Trophoblast cell (in vitro differentiated cells and primary cell): ENCODE results near the gene KMT2C.

Source experiments
- DNase-seq, 2 donors: peaks; one replicate each; pipeline ENCODE4 v3.0.0-alpha.2; 2016
- H2AFZ ChIP-seq: 2 replicates; pipeline ENCODE4 v1.6.1; 2013; ENCODE audit warnings: low read length, moderate library complexity, mild to moderate bottlenecking; ENCODE audit not compliant: insufficient read depth, poor library complexity
- H2AK5ac ChIP-seq: 2 replicates; pipeline ENCODE4 v1.6.1; 2013; ENCODE audit warnings: mild to moderate bottlenecking, low read length
- H2BK120ac ChIP-seq: 2 replicates; pipeline ENCODE4 v1.6.1; 2013; ENCODE audit warnings: low read length, mild to moderate bottlenecking, moderate library complexity; ENCODE audit not compliant: insufficient read depth, poor library complexity
- H2BK12ac ChIP-seq: 2 replicates; pipeline ENCODE4 v1.6.1; 2013; ENCODE audit warnings: mild to moderate bottlenecking, low read length, moderate library complexity
- H2BK5ac ChIP-seq: 2 replicates; pipeline ENCODE4 v1.6.1; 2013; ENCODE audit warnings: low read length, low read depth, moderate library complexity, mild to moderate bottlenecking; ENCODE audit not compliant: poor library complexity
- H3K14ac ChIP-seq: 2 replicates; pipeline ENCODE4 v1.6.1; 2013; ENCODE audit warnings: mild to moderate bottlenecking, low read length
- H3K18ac ChIP-seq: 2 replicates; pipeline ENCODE4 v1.6.1; 2013; ENCODE audit warnings: mild to moderate bottlenecking, low read length
- H3K23ac ChIP-seq: 2 replicates; pipeline ENCODE4 v1.6.1; 2013; ENCODE audit warnings: low read length
- H3K27ac ChIP-seq: 2 replicates; pipeline ENCODE4 v1.5.1; 2013; ENCODE audit warnings: low read depth, mild to moderate bottlenecking, inconsistent platforms, low read length, moderate library complexity
- H3K27me3 ChIP-seq: 2 replicates; pipeline ENCODE4 v1.6.1; 2013; ENCODE audit warnings: inconsistent platforms, mild to moderate bottlenecking, low read length, moderate library complexity; ENCODE audit not compliant: insufficient read depth
- H3K36me3 ChIP-seq, 2 experiments: 1 replicate in 1 of 2; 2 replicates in 1 of 2; pipeline ENCODE4 v1.6.1; 2013; ENCODE audit warnings: low read length in 2 of 2, mild to moderate bottlenecking in 2 of 2, moderate library complexity in 1 of 2; ENCODE audit not compliant: insufficient read depth in 2 of 2, control insufficient read depth in 1 of 2
- H3K4ac ChIP-seq: 2 replicates; pipeline ENCODE4 v1.6.1; 2013; ENCODE audit warnings: low read depth, mild to moderate bottlenecking, low read length, moderate library complexity
- H3K4me1 ChIP-seq, 2 experiments: 1 replicate in 1 of 2; 2 replicates in 1 of 2; pipeline ENCODE4 v1.6.1; 2013; ENCODE audit warnings: low read length in 2 of 2, mild to moderate bottlenecking in 2 of 2, moderate library complexity in 1 of 2; ENCODE audit not compliant: insufficient read depth in 2 of 2, control insufficient read depth in 1 of 2
- H3K4me2 ChIP-seq: 2 replicates; pipeline ENCODE4 v1.6.1; 2013; ENCODE audit warnings: inconsistent platforms, mild to moderate bottlenecking, low read length, moderate library complexity
- H3K4me3 ChIP-seq: 2 replicates; pipeline ENCODE4 v1.5.1; 2013; ENCODE audit warnings: mild to moderate bottlenecking, low read depth, low read length, inconsistent platforms
- H3K79me1 ChIP-seq: one replicate; pipeline ENCODE4 v1.6.1; 2013; ENCODE audit warnings: low read length
- H3K79me2 ChIP-seq: 2 replicates; pipeline ENCODE4 v1.6.1; 2013; ENCODE audit warnings: low read length, mild to moderate bottlenecking; ENCODE audit not compliant: control insufficient read depth, insufficient read depth, poor library complexity
- H3K9ac ChIP-seq: 2 replicates; pipeline ENCODE4 v1.6.1; 2013; ENCODE audit warnings: mild to moderate bottlenecking, low read length
- H3K9me3 ChIP-seq: 2 replicates; pipeline ENCODE4 v1.6.1; 2013; ENCODE audit warnings: low read depth, mild to moderate bottlenecking, control low read depth, inconsistent platforms, low read length; ENCODE audit not compliant: insufficient read depth
- H4K12ac ChIP-seq: 2 replicates; pipeline ENCODE4 v1.6.1; 2013; ENCODE audit warnings: low read depth, mild to moderate bottlenecking, low read length, moderate library complexity
- H4K8ac ChIP-seq: 2 replicates; pipeline ENCODE4 v1.6.1; 2013; ENCODE audit warnings: low read depth, mild to moderate bottlenecking, low read length, moderate library complexity
- H4K91ac ChIP-seq: one replicate; pipeline ENCODE4 v1.6.1; 2013; ENCODE audit warnings: low read depth, mild to moderate bottlenecking, low read length, moderate library complexity
- WGBS: extraction: QIAGEN DNeasy Blood & Tissue Kit; methylation state at CpG from one replicate; pipeline ENCODE4 v1.1.7; 2013; ENCODE audit warnings: missing lambda C conversion rate; ENCODE audit not compliant: insufficient read length, insufficient coverage; ENCODE audit errors: extremely low coverage; 5-methylcytosine and 5-hydroxymethylcytosine counted together

Gene KMT2C

GRCh38 chr7:152122540-152122939 is 313.3 kb downstream of the KMT2C start:
- Histone ChIP-seq H3K4me1 (no peaks in the 10 kb centered on the region), H2AK5ac (no peak overlapping the region), H3K23ac (no peak overlapping the region), H3K79me1 (no peaks in the 10 kb centered on the region), H4K91ac (no peak overlapping the region), H3K4me2 (no peak overlapping the region), H3K27ac (no peak overlapping the region), H3K18ac (no peak overlapping the region), H3K9me3 (peaks cover 8% of the 10 kb centered on the region), H3K4me3 (no peak overlapping the region), H3K79me2 (no peaks in the 10 kb centered on the region), H3K27me3 (no peaks in the 10 kb centered on the region), H4K8ac (no peak overlapping the region), H3K36me3 (peaks cover 31 to 53% of the 10 kb centered on the region in 2 experiments), H2BK12ac (no peak overlapping the region), H3K9ac (no peak overlapping the region), H4K12ac (no peak overlapping the region), H2BK5ac (no peak overlapping the region), H2BK120ac (no peak overlapping the region), H2AFZ (no peak overlapping the region), H3K4ac (no peak overlapping the region), H3K14ac (no peak overlapping the region)
- DNase-seq, result no peak
- no CpG with 5 or more reads among the region's 1 CpG for WGBS

GRCh38 chr7:152121432-152121831 is 314.4 kb downstream of the KMT2C start:
- no peak overlapping the region for H2AFZ ChIP-seq
- H2AK5ac ChIP-seq, result no peak overlapping the region
- no peak overlapping the region for H2BK12ac ChIP-seq
- WGBS, result no CpG with 5 or more reads among the region's 9 CpGs
- H3K4me1 ChIP-seq, result no peaks in the 10 kb centered on the region
- H3K4me2 ChIP-seq, result no peak overlapping the region
- H4K8ac ChIP-seq, result no peak overlapping the region
- no peak overlapping the region for H4K91ac ChIP-seq
- no peak overlapping the region for H3K4me3 ChIP-seq
- no peaks in the 10 kb centered on the region for H3K79me2 ChIP-seq
- peaks cover 27 to 50% of the 10 kb centered on the region in 2 experiments for H3K36me3 ChIP-seq
- H2BK5ac ChIP-seq, result no peak overlapping the region
- H3K14ac ChIP-seq, result no peak overlapping the region
- no peak overlapping the region for H2BK120ac ChIP-seq
- DNase-seq, result no peak
- no peak overlapping the region for H3K18ac ChIP-seq
- H3K4ac ChIP-seq, result no peak overlapping the region
- H3K27me3 ChIP-seq, result no peaks in the 10 kb centered on the region
- no peak overlapping the region for H3K23ac ChIP-seq
- no peaks in the 10 kb centered on the region for H3K79me1 ChIP-seq
- no peak overlapping the region for H3K9ac ChIP-seq
- H4K12ac ChIP-seq, result no peak overlapping the region
- H3K27ac ChIP-seq, result no peak overlapping the region
- H3K9me3 ChIP-seq, result peaks cover 2% of the 10 kb centered on the region

DNA sequence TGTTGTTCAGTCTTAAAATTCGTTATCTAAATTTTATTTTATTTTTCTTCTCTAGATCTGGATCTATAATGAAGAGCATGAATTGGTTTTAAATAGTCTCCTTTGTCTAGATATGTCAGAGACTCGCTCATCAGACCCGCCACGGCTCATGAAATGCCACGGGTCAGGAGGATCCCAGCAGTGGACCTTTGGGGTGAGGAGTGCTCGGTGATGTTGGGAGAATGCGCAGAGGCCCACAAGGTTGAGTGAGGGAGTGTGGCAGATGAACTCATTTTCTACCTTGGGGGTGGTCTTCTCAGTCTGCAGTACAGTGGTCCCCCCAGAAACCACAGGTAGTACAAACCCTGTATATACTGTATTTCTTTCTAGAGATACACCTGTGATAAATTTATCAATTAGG is 315.0 kb downstream of the KMT2C start:
- H3K36me3 ChIP-seq, result peaks cover 30 to 53% of the 10 kb centered on the region in 2 experiments
- peaks cover 2% of the 10 kb centered on the region for H3K9me3 ChIP-seq
- no peak overlapping the region for H4K8ac ChIP-seq
- no peak overlapping the region for H4K12ac ChIP-seq
- H4K91ac ChIP-seq, result no peak overlapping the region
- no peak overlapping the region for H2BK120ac ChIP-seq
- no peak for DNase-seq
- H3K18ac ChIP-seq, result no peak overlapping the region
- no peak overlapping the region for H2AK5ac ChIP-seq
- no peaks in the 10 kb centered on the region for H3K79me2 ChIP-seq
- H3K4me2 ChIP-seq, result no peak overlapping the region
- H3K79me1 ChIP-seq, result no peaks in the 10 kb centered on the region
- H3K4me1 ChIP-seq, result no peaks in the 10 kb centered on the region
- H3K14ac ChIP-seq, result no peak overlapping the region
- H2AFZ ChIP-seq, result no peak overlapping the region
- H3K27ac ChIP-seq, result no peak overlapping the region
- H3K4ac ChIP-seq, result no peak overlapping the region
- no peak overlapping the region for H2BK5ac ChIP-seq
- no peak overlapping the region for H3K9ac ChIP-seq
- no peaks in the 10 kb centered on the region for H3K27me3 ChIP-seq
- WGBS, result no CpG with 5 or more reads among the region's 7 CpGs
- H3K4me3 ChIP-seq, result no peak overlapping the region
- no peak overlapping the region for H3K23ac ChIP-seq
- H2BK12ac ChIP-seq, result no peak overlapping the region

GRCh38 chr7:152120210-152120609 is 315.6 kb downstream of the KMT2C start:
- no peak overlapping the region for H3K4me3 ChIP-seq
- no peak overlapping the region for H4K12ac ChIP-seq
- H3K79me2 ChIP-seq, result no peaks in the 10 kb centered on the region
- no peak overlapping the region for H4K8ac ChIP-seq
- DNase-seq, result no peak
- H3K23ac ChIP-seq, result no peak overlapping the region
- no peak overlapping the region for H2BK120ac ChIP-seq
- peaks cover 2% of the 10 kb centered on the region for H3K9me3 ChIP-seq
- peaks cover 30 to 53% of the 10 kb centered on the region in 2 experiments for H3K36me3 ChIP-seq
- no peak overlapping the region for H3K4me2 ChIP-seq
- no peak overlapping the region for H3K14ac ChIP-seq
- H2AFZ ChIP-seq, result no peak overlapping the region
- no peak overlapping the region for H3K27ac ChIP-seq
- H4K91ac ChIP-seq, result no peak overlapping the region
- H3K79me1 ChIP-seq, result no peaks in the 10 kb centered on the region
- H3K27me3 ChIP-seq, result no peaks in the 10 kb centered on the region
- H3K4ac ChIP-seq, result no peak overlapping the region
- H2BK5ac ChIP-seq, result no peak overlapping the region
- no CpG with 5 or more reads among the region's 6 CpGs for WGBS
- H3K18ac ChIP-seq, result no peak overlapping the region
- no peak overlapping the region for H2AK5ac ChIP-seq
- H3K9ac ChIP-seq, result no peak overlapping the region
- H2BK12ac ChIP-seq, result no peak overlapping the region
- no peaks in the 10 kb centered on the region for H3K4me1 ChIP-seq
